H1 (cell line): Measurements from ENCODE around the gene ZNF346. TPM values are rescaled to one million over a fixed set of nuclear protein-coding genes. Genes with fewer than 3 reads are reported as not detected.

Experiments used
- CTCF ChIA-PET: fragments of 300-600 bp; sonication (Branson Sonifier 250); formaldehyde crosslinking; loops from one replicate; lab custom pipeline; 2021; ENCODE audit not compliant: partially characterized antibody; lab: Charles Lee
- POLR2A ChIA-PET: fragments of 300-600 bp; sonication (Branson Sonifier 250); formaldehyde crosslinking; loops from one replicate; lab custom pipeline; 2021; ENCODE audit warnings: inconsistent platforms; ENCODE audit not compliant: partially characterized antibody; lab: Charles Lee
- DNase-seq, 2 experiments: peaks; one replicate each; pipeline versions ENCODE4 v3.0.0 to v3.0.0-alpha.2; 2010 to 2022; ENCODE audit warnings: low spot score in 2 of 2, low read depth in 1 of 2, mixed read lengths in 1 of 2
- FAIRE-seq: peaks from 2 replicates; lab custom pipeline; 2011; peaks lifted over from hg19 to GRCh38; lab: Jason Lieb, UNC
- H2AFZ ChIP-seq: 2 replicates; pipeline ENCODE4 v1.8.1; 2012; ENCODE audit warnings: low read length, inconsistent platforms
- H2AK5ac ChIP-seq: 2 replicates; pipeline ENCODE4 v1.6.1; 2013; ENCODE audit warnings: low read depth, low read length
- H2BK120ac ChIP-seq: replicated peaks from 2 replicates; pipeline ENCODE3; 2013; ENCODE audit warnings: low read depth, low read length, inconsistent platforms
- H2BK12ac ChIP-seq: 2 replicates; pipeline ENCODE4 v1.6.1; 2013; ENCODE audit warnings: low read depth, low read length
- H2BK15ac ChIP-seq: 2 replicates; pipeline ENCODE4 v1.6.1; 2013; ENCODE audit warnings: low read length
- H2BK20ac ChIP-seq: 2 replicates; pipeline ENCODE4 v1.6.1; 2013; ENCODE audit warnings: low read length
- H2BK5ac ChIP-seq: 2 replicates; pipeline ENCODE4 v1.6.1; 2013; ENCODE audit warnings: low read depth, low read length
- H3K14ac ChIP-seq: 2 replicates; pipeline ENCODE4 v1.6.1; 2013; ENCODE audit warnings: inconsistent platforms; ENCODE audit not compliant: insufficient read length
- H3K18ac ChIP-seq: 2 replicates; pipeline ENCODE4 v1.6.1; 2013; ENCODE audit warnings: low read length; ENCODE audit errors: extremely low read depth
- H3K23ac ChIP-seq: 2 replicates; pipeline ENCODE4 v1.6.1; 2013; ENCODE audit warnings: inconsistent platforms; ENCODE audit not compliant: insufficient read length
- H3K23me2 ChIP-seq: 2 replicates; pipeline ENCODE4 v1.6.1; 2013; ENCODE audit warnings: low read depth, low read length
- H3K27ac ChIP-seq: 2 replicates; pipeline ENCODE4 v1.6.1; 2011; ENCODE audit warnings: low read depth, low read length, inconsistent platforms
- H3K27me3 ChIP-seq, 4 experiments: replicated peaks in 1 of 4; 1 replicate in 1 of 4; 2 replicates in 3 of 4; pipeline versions ENCODE4 v1.6.1 to v1.8.1; 2011 to 2013; ENCODE audit warnings: low read length in 3 of 4, mild to moderate bottlenecking in 3 of 4, inconsistent platforms in 2 of 4, mixed read lengths in 2 of 4, moderate library complexity in 1 of 4; ENCODE audit not compliant: control insufficient read depth in 3 of 4, insufficient read depth in 3 of 4; ENCODE audit errors: extremely low read depth in 1 of 4
- H3K36me3 ChIP-seq, 4 experiments: 2 replicates each; pipeline versions ENCODE4 v1.6.1 to v1.8.1; 2011 to 2013; ENCODE audit warnings: mild to moderate bottlenecking in 4 of 4, low read length in 3 of 4, moderate library complexity in 2 of 4, control low read depth in 1 of 4, inconsistent platforms in 1 of 4; ENCODE audit not compliant: insufficient read depth in 4 of 4, control insufficient read depth in 2 of 4
- H3K4ac ChIP-seq: replicated peaks from 2 replicates; pipeline ENCODE3; 2013; ENCODE audit warnings: low read length, low read depth, mixed read lengths, inconsistent platforms; ENCODE audit not compliant: insufficient read length
- H3K4me1 ChIP-seq, 4 experiments: replicated peaks in 1 of 4; 1 replicate in 1 of 4; 2 replicates in 3 of 4; pipeline versions ENCODE4 v1.6.1 to v1.8.1; 2011 to 2013; ENCODE audit warnings: low read length in 3 of 4, inconsistent platforms in 2 of 4, mixed read lengths in 1 of 4; ENCODE audit not compliant: insufficient read depth in 4 of 4, control insufficient read depth in 3 of 4
- H3K4me2 ChIP-seq, 2 experiments: 2 replicates each; pipeline versions ENCODE4 v1.6.1 to v1.8.1; 2011 to 2013; ENCODE audit warnings: low read depth in 2 of 2, low read length in 2 of 2, control low read depth in 1 of 2, inconsistent platforms in 1 of 2, mild to moderate bottlenecking in 1 of 2; ENCODE audit not compliant: insufficient read depth in 1 of 2
- H3K4me3 ChIP-seq, 4 experiments: fragments of 200-600, 300-600 bp in 1 of 4; sonication (generic), shearing (Covaris generic), sonication (Bioruptor Twin) in 1 of 4; 2 replicates each; pipeline versions ENCODE4 v1.5.1 to v1.8.1; 2011 to 2016; ENCODE audit warnings: low read length in 4 of 4, low read depth in 3 of 4, control low read depth in 2 of 4, inconsistent platforms in 2 of 4, mild to moderate bottlenecking in 2 of 4, mixed read lengths in 1 of 4, moderate library complexity in 1 of 4; ENCODE audit not compliant: insufficient read depth in 2 of 4; ENCODE audit errors: extremely low read depth in 1 of 4
- H3K56ac ChIP-seq: replicated peaks from 2 replicates; pipeline ENCODE3; 2013; ENCODE audit warnings: low read depth, mild to moderate bottlenecking, mixed read lengths, low read length, inconsistent platforms; ENCODE audit not compliant: insufficient read length
- H3K79me1 ChIP-seq: 2 replicates; pipeline ENCODE4 v1.6.1; 2013; ENCODE audit warnings: low read depth, low read length, control low read depth
- H3K79me2 ChIP-seq, 2 experiments: 2 replicates each; pipeline versions ENCODE4 v1.6.1 to v1.8.1; 2012 to 2013; ENCODE audit warnings: low read length in 2 of 2, mild to moderate bottlenecking in 2 of 2, inconsistent platforms in 1 of 2; ENCODE audit not compliant: insufficient read depth in 2 of 2, control insufficient read depth in 1 of 2
- H3K9ac ChIP-seq, 4 experiments: replicated peaks in 1 of 4; 1 replicate in 1 of 4; 2 replicates in 3 of 4; pipeline versions ENCODE4 v1.6.1 to v1.8.1; 2011 to 2013; ENCODE audit warnings: low read depth in 3 of 4, low read length in 3 of 4, control low read depth in 2 of 4, mild to moderate bottlenecking in 2 of 4, moderate library complexity in 2 of 4, inconsistent platforms in 1 of 4; ENCODE audit errors: extremely low read depth in 1 of 4
- H3K9me3 ChIP-seq, 2 experiments: 2 replicates each; pipeline versions ENCODE4 v1.6.1 to v1.8.1; 2012 to 2013; ENCODE audit warnings: mild to moderate bottlenecking in 2 of 2, moderate library complexity in 2 of 2, control low read depth in 1 of 2, inconsistent platforms in 1 of 2, low read depth in 1 of 2, low read length in 1 of 2, mixed read lengths in 1 of 2; ENCODE audit not compliant: insufficient read depth in 2 of 2
- H4K20me1 ChIP-seq, 2 experiments: replicated peaks in 1 of 2; 2 replicates each; pipeline versions ENCODE3 to v1.8.1; 2011 to 2013; ENCODE audit warnings: inconsistent platforms in 2 of 2, low read length in 2 of 2, mild to moderate bottlenecking in 1 of 2; ENCODE audit not compliant: insufficient read depth in 2 of 2, control insufficient read depth in 1 of 2
- H4K5ac ChIP-seq: 2 replicates; pipeline ENCODE4 v1.6.1; 2013; ENCODE audit warnings: low read length, low read depth, mixed read lengths, inconsistent platforms; ENCODE audit not compliant: insufficient read length
- H4K8ac ChIP-seq: 2 replicates; pipeline ENCODE4 v1.8.0; 2013; ENCODE audit warnings: mild to moderate bottlenecking, moderate library complexity, low read length, inconsistent platforms; ENCODE audit not compliant: insufficient read depth; ENCODE audit errors: extremely low read depth
- H4K91ac ChIP-seq: replicated peaks from 2 replicates; pipeline ENCODE3; 2013; ENCODE audit warnings: low read length, mixed read lengths, inconsistent platforms; ENCODE audit not compliant: insufficient read length
- BCL11A ChIP-seq, 2 experiments: IDR thresholded peaks; one replicate each; pipeline ENCODE4 v1.6.1; 2011; ENCODE audit warnings: low read depth in 2 of 2, low read length in 2 of 2, mild to moderate bottlenecking in 2 of 2
- BRCA1 ChIP-seq: IDR thresholded peaks from 2 replicates; pipeline ENCODE4 v1.6.1; 2012; ENCODE audit warnings: low read depth, low read length, improper control_type of control experiment
- CBX8 ChIP-seq: fragments of 300-800, 300-1000 bp; sonication (generic); IDR thresholded peaks from 2 replicates; pipeline ENCODE4 v1.7.1; 2016; ENCODE audit warnings: low read depth, low read length, borderline replicate concordance
- CEBPB ChIP-seq: IDR thresholded peaks from 2 replicates; pipeline ENCODE4 v1.6.1; 2012; ENCODE audit warnings: low read depth, low read length
- EGR1 ChIP-seq: IDR thresholded peaks from 2 replicates; pipeline ENCODE4 v1.6.1; 2011; ENCODE audit warnings: low read depth, low read length, borderline replicate concordance
- EP300 ChIP-seq, 2 experiments: IDR thresholded peaks; 1 replicate in 1 of 2; 2 replicates in 1 of 2; pipeline ENCODE4 v1.6.1; 2011 to 2012; ENCODE audit warnings: low read depth in 2 of 2, low read length in 2 of 2, mild to moderate bottlenecking in 2 of 2, borderline replicate concordance in 1 of 2, inconsistent platforms in 1 of 2, moderate library complexity in 1 of 2
- GTF2F1 ChIP-seq: IDR thresholded peaks from 2 replicates; pipeline ENCODE4 v1.6.1; 2012; ENCODE audit warnings: low read depth, low read length, improper control_type of control experiment, borderline replicate concordance
- JUND ChIP-seq: IDR thresholded peaks from 2 replicates; pipeline ENCODE4 v1.6.1; 2011; ENCODE audit warnings: mild to moderate bottlenecking, improper control_type of control experiment, low read length
- NANOG ChIP-seq: IDR thresholded peaks from 2 replicates; pipeline ENCODE4 v1.6.1; 2011; ENCODE audit warnings: low read length, low read depth, mild to moderate bottlenecking, inconsistent platforms; ENCODE audit not compliant: insufficient read depth, poor library complexity, severe bottlenecking
- RAD21 ChIP-seq, 2 experiments: IDR thresholded peaks in 1 of 2; conservative IDR thresholded peaks in 1 of 2; 2 replicates each; pipeline ENCODE4 v1.6.1; 2011; ENCODE audit warnings: low read depth in 2 of 2, low read length in 2 of 2, improper control_type of control experiment in 1 of 2, inconsistent platforms in 1 of 2, mild to moderate bottlenecking in 1 of 2, moderate library complexity in 1 of 2
- SIRT6 ChIP-seq: IDR thresholded peaks from one replicate; pipeline ENCODE4 v1.7.1; 2012; ENCODE audit warnings: low read length, inconsistent platforms
- SP1 ChIP-seq: IDR thresholded peaks from 2 replicates; pipeline ENCODE4 v1.6.1; 2011; ENCODE audit warnings: low read depth, low read length
- SRF ChIP-seq: IDR thresholded peaks from 2 replicates; pipeline ENCODE4 v1.6.1; 2011; ENCODE audit warnings: mild to moderate bottlenecking, low read depth, low read length, moderate library complexity
- TBP ChIP-seq: IDR thresholded peaks from 2 replicates; pipeline ENCODE4 v1.6.1; 2011; ENCODE audit warnings: low read depth, low read length, improper control_type of control experiment
- TCF12 ChIP-seq: IDR thresholded peaks from 2 replicates; pipeline ENCODE4 v1.6.1; 2011; ENCODE audit warnings: low read depth, mild to moderate bottlenecking, low read length
- WGBS, 2 experiments: shearing (Covaris generic) in 1 of 2; methylation state at CpG; one replicate each; pipeline versions ENCODE4 v1.1.6 to v1.1.7; 2013 to 2015; ENCODE audit warnings: low lambda C conversion rate in 2 of 2, mixed read lengths in 2 of 2, inconsistent platforms in 1 of 2, low coverage in 1 of 2, missing lambda C conversion rate in 1 of 2; ENCODE audit not compliant: insufficient replicate concordance in 2 of 2, insufficient coverage in 1 of 2, insufficient read length in 1 of 2; ENCODE audit errors: extremely low coverage in 1 of 2, missing lambda C conversion rate in 1 of 2; 5-methylcytosine and 5-hydroxymethylcytosine counted together
- polyA plus RNA-seq, 7 experiments: library from polyadenylated mRNA; depleted of rRNA in 3 of 7; stranded (reverse) in 5 of 7; unstranded in 2 of 7; fragments of >200 nt in 5 of 7; fragments of 200-250 nt in 2 of 7; gene quantifications; 1 replicate in 5 of 7; 2 replicates in 1 of 7; 4 replicates in 1 of 7; pipeline versions ENCODE4 v1.2.1 to v1.2.3, GENCODE V29; 2011 to 2013; ENCODE audit warnings: missing spikeins in 2 of 7, mixed read lengths in 2 of 7
- total RNA-seq: library from RNA; stranded (reverse); fragmentation: NEBNext Ultra II Directional; extraction: Animal tissue kit (Norgen Biotek cat#: 25700); gene quantifications from 2 replicates; pipeline ENCODE4 v1.2.1, GENCODE V29; 2021

Gene ZNF346
- total and polyA plus RNA-seq, 2 of the 8 experiments (the other 6 are each of a cell fraction or from before 2014, with no cell fraction given): 19.9 to 20.8 TPM

DNA sequence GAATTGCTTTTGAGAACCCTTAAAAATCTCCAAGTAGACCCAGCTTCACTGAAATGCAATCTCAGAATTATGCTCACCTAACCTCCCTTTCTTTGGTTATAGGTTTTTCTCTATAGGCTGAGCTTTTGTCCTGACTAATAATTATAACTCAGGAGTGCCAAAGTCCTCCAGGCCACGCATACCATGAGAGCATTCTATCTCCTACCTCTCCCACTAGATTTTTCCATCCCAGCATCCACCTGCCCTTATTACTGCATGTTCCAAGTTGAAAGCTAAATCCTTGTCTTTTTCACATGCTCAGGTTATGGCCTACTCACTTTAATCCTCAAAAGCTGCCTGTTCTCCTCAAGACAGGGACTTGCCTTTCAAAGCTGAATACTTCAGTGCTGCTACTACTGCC is 22.1 kb downstream of the ZNF346 start:
- H4K20me1 ChIP-seq: peaks cover 0 to 2% of the 10 kb centered on the region in 2 experiments
- H2AFZ ChIP-seq: no peak overlapping the region
- no peak overlapping the region for H2BK15ac ChIP-seq
- H4K5ac ChIP-seq: no peak overlapping the region
- no peak overlapping the region for H3K4me2 ChIP-seq
- CTCF ChIA-PET: interaction anchor here (0.9 to 3.5 kb wide), 8 partner anchors 19 to 384 kb away, joined by 3 to 10 read pairs (median 4); partner anchors contain the start of gene ZNF346
- H2AK5ac ChIP-seq: no peak overlapping the region
- H3K4me3 ChIP-seq: no peak overlapping the region
- H3K4me1 ChIP-seq: no peaks in the 10 kb centered on the region
- H2BK20ac ChIP-seq: no peak overlapping the region
- no peak overlapping the region; the same call in 1 of the 2 replicates for H2BK5ac ChIP-seq
- no peaks in the 10 kb centered on the region for H3K9me3 ChIP-seq
- H2BK120ac ChIP-seq: no peak overlapping the region
- no peaks in the 10 kb centered on the region for H3K23me2 ChIP-seq
- H3K56ac ChIP-seq: no peak overlapping the region
- H3K79me1 ChIP-seq: no peaks in the 10 kb centered on the region
- no peak overlapping the region for H3K18ac ChIP-seq
- no peak overlapping the region for H4K8ac ChIP-seq
- H3K79me2 ChIP-seq: no peaks in the 10 kb centered on the region
- no peak overlapping the region for H2BK12ac ChIP-seq
- DNase-seq (no peak), FAIRE-seq (no peak)
- peaks cover 6 to 36% (median 18%) of the 10 kb centered on the region in 4 experiments; a peak in 7 of 8 replicates for H3K36me3 ChIP-seq
- no peak overlapping the region for H4K91ac ChIP-seq
- H3K4ac ChIP-seq: no peak overlapping the region
- no peak overlapping the region for H3K27ac ChIP-seq
- no peak overlapping the region for H3K9ac ChIP-seq
- no peak overlapping the region for H3K23ac ChIP-seq
- 100% methylated on average over 1 of the region's 1 CpG; no CpG with 5 or more reads in 1 of the 2 experiments for WGBS, 2 experiments
- POLR2A ChIA-PET: interaction anchor here (0.6 to 1.0 kb wide), 3 partner anchors 9 to 27 kb away, joined by 3 to 4 read pairs (median 4); no protein-coding TSS in a partner anchor
- no peaks in the 10 kb centered on the region for H3K27me3 ChIP-seq
- no peak overlapping the region for H3K14ac ChIP-seq
- TF ChIP-seq TCF12: no peak
- TF ChIP-seq JUND: no peak
- TF ChIP-seq BCL11A (IDR thresholded peaks at IDR 0.05; ENCODE audit: low read depth in 2 of 2, low read length in 2 of 2): no peak
- no peak for TF ChIP-seq RAD21 (IDR thresholded peaks at IDR 0.05 in 1 of 2, conservative IDR thresholded peaks at IDR 0.05 in 1 of 2; ENCODE audit: low read depth in 2 of 2, low read length in 2 of 2)
- TF ChIP-seq GTF2F1: no peak
- no peak for TF ChIP-seq SIRT6
- no peak for TF ChIP-seq CBX8
- no peak for TF ChIP-seq CEBPB
- no peak for TF ChIP-seq SRF
- no peak for TF ChIP-seq SP1
- no peak for TF ChIP-seq TBP
- no peak for TF ChIP-seq EP300 (IDR thresholded peaks at IDR 0.05; ENCODE audit: borderline replicate concordance in 1 of 2, low read depth in 2 of 2, low read length in 2 of 2)
- no peak for TF ChIP-seq NANOG
- TF ChIP-seq EGR1: no peak
- TF ChIP-seq BRCA1: no peak
